HG03521 (cell line): ENCODE results near the gene WBP1.
"Not testable (repeated sequence)": the region's sequence is repeated elsewhere in the genome, so short reads cannot be mapped to it uniquely, and the experiment has no call there.

Experiments used
- ATAC-seq: cut with Tn5 transposase; IDR thresholded peaks from one replicate; pipeline ENCODE4 v1.9.1; 2021; ENCODE audit warnings: mild to moderate bottlenecking, moderate library complexity; ENCODE audit not compliant: unreplicated experiment

WBP1 gene

GRCh38 chr2:74481431-74481830, 23.2 kb downstream of the WBP1 start:
- no peak for ATAC-seq

- ATAC-seq: peak; percentile 37
These were observed 23.9 kb downstream of the WBP1 start for GRCh38 chr2:74481961-74482800.

- peak; percentile 74 for ATAC-seq
These were observed 24.8 kb downstream of the WBP1 start, which contains the start of the genes CCDC142 and TTC31 for GRCh38 chr2:74482801-74483674. Gene CCDC142, minus strand, starts transcription at chr2:74482998. Its CDS starts 161 bp downstream, at chr2:74482837. Gene TTC31, plus strand, starts transcription at chr2:74483081. Its CDS starts 15 bp downstream, at chr2:74483096.

GRCh38 chr2:74483675-74484164, 25.5 kb downstream of the WBP1 start:
- ATAC-seq: not testable (repeated sequence)

GRCh38 chr2:74486141-74486540, 27.9 kb downstream of the WBP1 start:
- no peak for ATAC-seq

- no peak for ATAC-seq
These were observed 30.6 kb downstream of the WBP1 start for GRCh38 chr2:74488643-74489481.

GRCh38 chr2:74489906-74490305, 31.7 kb downstream of the WBP1 start:
- no peak for ATAC-seq

- ATAC-seq: no peak
These were observed 33.7 kb downstream of the WBP1 start for GRCh38 chr2:74491648-74492544.

- ATAC-seq: no peak
These were observed 35.3 kb downstream of the WBP1 start for GRCh38 chr2:74493546-74493945.

GRCh38 chr2:74495440-74495839, 37.2 kb downstream of the WBP1 start:
- ATAC-seq: no peak

GRCh38 chr2:74496997-74497776, 38.9 kb downstream of the WBP1 start:
- ATAC-seq: no peak

GRCh38 chr2:74497777-74498499, 39.7 kb downstream of the WBP1 start:
- no peak for ATAC-seq

- no peak for ATAC-seq
These were observed 40.4 kb downstream of the WBP1 start for GRCh38 chr2:74498500-74499266.

GRCh38 chr2:74499267-74499939, 41.2 kb downstream of the WBP1 start, which contains the start of gene LBX2:
Gene LBX2, minus strand, starts transcription at chr2:74499603. Its CDS starts 66 bp downstream, at chr2:74499537.
- no peak for ATAC-seq

GRCh38 chr2:74499940-74500577, 41.8 kb downstream of the WBP1 start:
- no peak for ATAC-seq

GRCh38 chr2:74500578-74500946, 42.3 kb downstream of the WBP1 start:
- no peak for ATAC-seq
